ENCODE results near the gene SUN1.

- TF ChIP-seq CTCF (IDR thresholded peaks at IDR 0.05): no peak
- TF ChIP-seq E2F4 (CRISPR knock-in tag; IDR thresholded peaks at IDR 0.05; ENCODE audit: borderline replicate concordance, low read depth): no peak
- no peak for TF ChIP-seq ATF2 (CRISPR knock-in tag; IDR thresholded peaks at IDR 0.05; ENCODE audit: borderline replicate concordance, low read depth)
Measured at GRCh38 chr7:877312-878232, 45.3 kb downstream of the SUN1 start.
